AG04449 (cell line): ENCODE data around the gene LHX6.

ENCODE experiments used
- CTCF ChIA-PET: fragments of 350-600 bp; formaldehyde crosslinking; extraction: SDS; loops from one replicate; lab custom pipeline; 2021; ENCODE audit warnings: antibody characterized with exemption; lab: Yijun Ruan, JAX
- POLR2A ChIA-PET: fragments of 400-600, 350-600 bp; formaldehyde crosslinking; extraction: SDS; loops from one replicate; lab custom pipeline; 2020; ENCODE audit warnings: antibody characterized with exemption, inconsistent platforms; lab: Yijun Ruan, JAX
- DNase-seq: peaks from one replicate; pipeline ENCODE4 v3.0.0-alpha.2; 2010; ENCODE audit warnings: low read depth, low spot score
- H3K4me3 ChIP-seq: 2 replicates; pipeline ENCODE4 v1.5.1; 2011; ENCODE audit warnings: low read depth, mild to moderate bottlenecking, control low read depth, low read length
- TF ChIP-seq, protein P1 (sequence below): IDR thresholded peaks from one replicate; pipeline ENCODE4 v1.5.1; 2011; ENCODE audit warnings: mild to moderate bottlenecking, moderate library complexity, low read length, control low read depth, inconsistent platforms; ENCODE audit not compliant: insufficient read depth; ENCODE audit errors: missing control alignments

LHX6 gene

GRCh38 chr9:122193651-122194050, 35.1 kb downstream of the LHX6 start:
- no peak for DNase-seq
- CTCF ChIA-PET, result no interaction called here
- no peak overlapping the region for H3K4me3 ChIP-seq
- TF ChIP-seq, protein P1, sequence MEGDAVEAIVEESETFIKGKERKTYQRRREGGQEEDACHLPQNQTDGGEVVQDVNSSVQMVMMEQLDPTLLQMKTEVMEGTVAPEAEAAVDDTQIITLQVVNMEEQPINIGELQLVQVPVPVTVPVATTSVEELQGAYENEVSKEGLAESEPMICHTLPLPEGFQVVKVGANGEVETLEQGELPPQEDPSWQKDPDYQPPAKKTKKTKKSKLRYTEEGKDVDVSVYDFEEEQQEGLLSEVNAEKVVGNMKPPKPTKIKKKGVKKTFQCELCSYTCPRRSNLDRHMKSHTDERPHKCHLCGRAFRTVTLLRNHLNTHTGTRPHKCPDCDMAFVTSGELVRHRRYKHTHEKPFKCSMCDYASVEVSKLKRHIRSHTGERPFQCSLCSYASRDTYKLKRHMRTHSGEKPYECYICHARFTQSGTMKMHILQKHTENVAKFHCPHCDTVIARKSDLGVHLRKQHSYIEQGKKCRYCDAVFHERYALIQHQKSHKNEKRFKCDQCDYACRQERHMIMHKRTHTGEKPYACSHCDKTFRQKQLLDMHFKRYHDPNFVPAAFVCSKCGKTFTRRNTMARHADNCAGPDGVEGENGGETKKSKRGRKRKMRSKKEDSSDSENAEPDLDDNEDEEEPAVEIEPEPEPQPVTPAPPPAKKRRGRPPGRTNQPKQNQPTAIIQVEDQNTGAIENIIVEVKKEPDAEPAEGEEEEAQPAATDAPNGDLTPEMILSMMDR, result no peak
- POLR2A ChIA-PET, result no interaction called here

- POLR2A ChIA-PET, result no interaction called here
- no peak overlapping the region for H3K4me3 ChIP-seq
- CTCF ChIA-PET, result interaction anchor here (0.8 kb wide), 2 partner anchors 11 to 69 kb away, joined by 3 read pairs; no protein-coding TSS in a partner anchor
- DNase-seq, result no peak
- TF ChIP-seq, protein P1, result no peak
Observed at GRCh38 chr9:122192914-122193525, 35.7 kb downstream of the LHX6 start.

GRCh38 chr9:122192261-122192875, 36.4 kb downstream of the LHX6 start:
- no peak overlapping the region for H3K4me3 ChIP-seq
- TF ChIP-seq, protein P1, result no peak
- POLR2A ChIA-PET, result no interaction called here
- CTCF ChIA-PET, result interaction anchor here (0.8 kb wide), 2 partner anchors 12 to 69 kb away, joined by 3 read pairs; no protein-coding TSS in a partner anchor
- DNase-seq, result no peak

GRCh38 chr9:122191584-122191983, 37.2 kb downstream of the LHX6 start:
- TF ChIP-seq, protein P1, result no peak
- POLR2A ChIA-PET, result no interaction called here
- DNase-seq, result no peak
- CTCF ChIA-PET, result no interaction called here
- H3K4me3 ChIP-seq, result no peak overlapping the region

DNA sequence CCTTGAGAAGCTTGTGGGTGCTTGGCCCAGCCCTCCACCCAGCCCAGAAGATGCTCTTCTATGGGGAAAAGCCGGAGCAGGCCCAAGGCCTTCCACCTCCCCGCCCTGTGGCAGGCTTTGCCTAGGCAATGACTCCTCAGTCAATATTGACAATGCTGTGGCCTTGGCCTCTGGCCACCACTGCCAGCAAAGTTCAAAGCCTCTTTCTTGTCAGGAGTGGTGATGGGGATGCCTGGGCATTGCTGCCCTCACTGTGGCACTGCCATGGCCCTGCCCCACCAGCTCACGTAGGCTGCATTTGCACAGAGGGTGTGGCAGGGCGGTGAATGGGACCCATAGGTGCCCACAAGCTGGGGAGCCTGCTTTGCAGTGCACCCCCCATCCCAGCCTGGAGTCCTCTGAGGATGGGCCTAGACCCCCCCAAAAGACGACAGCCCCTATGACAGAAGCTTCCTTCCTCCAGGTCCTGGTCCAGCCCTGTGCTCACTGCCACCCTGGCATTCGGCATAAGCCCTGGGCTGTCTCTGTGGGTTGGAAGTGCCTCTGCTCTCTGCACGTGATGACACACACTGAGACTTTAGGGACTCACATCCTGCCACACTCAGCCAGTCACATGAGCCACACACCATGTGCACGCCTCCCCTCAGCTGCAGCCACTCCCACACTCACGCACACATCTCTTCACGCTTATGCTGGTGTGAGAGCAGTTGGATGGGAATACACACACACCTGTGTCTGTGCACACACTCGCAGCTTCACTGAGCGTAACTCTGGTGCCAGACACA, 38.0 kb downstream of the LHX6 start:
- no peak overlapping the region for H3K4me3 ChIP-seq
- ChIA-PET CTCF (no interaction called here), POLR2A (no interaction called here)
- no peak for DNase-seq
- TF ChIP-seq, protein P1, result no peak

GRCh38 chr9:122188369-122188768, 40.4 kb downstream of the LHX6 start:
- ChIA-PET POLR2A (no interaction called here), CTCF (no interaction called here)
- DNase-seq, result no peak
- no peak overlapping the region for H3K4me3 ChIP-seq
- TF ChIP-seq, protein P1, result no peak
